GM21528 (cell line): ENCODE data around the gene TP53AIP1.

Experiments
- ATAC-seq: cut with Tn5 transposase; IDR thresholded peaks from one replicate; pipeline ENCODE4 v1.9.1; 2021; ENCODE audit warnings: mild to moderate bottlenecking, moderate library complexity; ENCODE audit not compliant: unreplicated experiment, low FRiP score

Gene TP53AIP1

DNA sequence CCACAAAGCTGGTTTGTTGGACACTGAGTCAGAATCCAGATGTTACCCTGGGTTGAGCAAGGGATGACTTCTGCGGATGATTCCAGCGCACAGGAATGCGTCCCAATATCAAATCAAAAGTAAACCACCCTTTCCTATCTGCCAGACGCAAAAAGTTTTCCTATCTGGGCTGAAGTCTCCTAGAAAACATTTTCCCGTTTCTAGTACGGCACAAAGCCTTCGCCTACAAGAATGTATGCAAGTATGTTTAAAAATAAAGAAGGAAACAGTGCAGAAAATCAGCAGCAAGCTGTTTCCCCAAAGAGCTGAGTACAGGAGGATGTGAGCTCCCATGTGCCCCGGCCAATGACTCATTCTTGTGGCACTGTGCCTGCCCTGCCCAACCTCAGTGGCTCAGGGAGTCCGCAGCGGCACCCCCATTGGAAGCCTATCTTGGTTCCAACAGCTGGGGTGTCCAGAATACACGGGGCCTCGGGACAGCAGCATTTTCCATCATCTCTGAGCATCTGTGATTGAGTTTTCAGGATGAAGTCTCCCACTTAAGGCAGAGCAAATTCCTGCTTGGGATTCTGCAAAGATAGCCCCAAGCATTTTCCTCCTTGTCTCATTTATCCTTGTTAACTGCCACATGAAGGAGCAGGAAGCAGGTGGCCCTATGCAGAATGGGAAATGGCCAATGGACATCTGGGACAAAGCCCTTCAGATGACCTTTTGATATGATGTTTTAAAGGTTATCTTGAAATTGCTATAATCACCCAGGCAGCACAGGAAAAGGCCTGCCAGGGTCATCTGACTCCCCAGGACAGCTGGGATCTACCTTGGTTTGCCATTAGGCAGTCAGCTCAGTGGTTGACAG is 34.1 kb downstream of the TP53AIP1 start:
- no peak for ATAC-seq

DNA sequence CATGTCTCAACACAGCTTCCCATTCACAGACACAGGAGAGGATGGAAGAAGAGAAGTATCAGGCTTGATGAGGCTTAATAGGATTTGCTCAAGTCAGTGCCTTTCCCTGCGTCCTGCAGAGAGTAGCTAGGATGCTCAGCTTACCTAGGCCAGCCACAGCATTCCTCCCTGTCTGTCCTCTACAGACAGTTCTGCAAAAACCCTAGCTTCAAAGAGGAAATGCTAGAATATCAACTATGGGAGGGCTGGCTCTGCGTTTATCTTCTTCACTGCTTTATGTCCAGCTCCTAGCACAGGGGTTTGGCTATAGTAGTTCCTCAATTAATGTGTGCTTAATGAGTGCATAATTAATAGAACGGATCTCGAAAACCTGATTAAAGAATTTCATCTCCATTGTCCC is 35.1 kb downstream of the TP53AIP1 start:
- ATAC-seq: no peak

DNA sequence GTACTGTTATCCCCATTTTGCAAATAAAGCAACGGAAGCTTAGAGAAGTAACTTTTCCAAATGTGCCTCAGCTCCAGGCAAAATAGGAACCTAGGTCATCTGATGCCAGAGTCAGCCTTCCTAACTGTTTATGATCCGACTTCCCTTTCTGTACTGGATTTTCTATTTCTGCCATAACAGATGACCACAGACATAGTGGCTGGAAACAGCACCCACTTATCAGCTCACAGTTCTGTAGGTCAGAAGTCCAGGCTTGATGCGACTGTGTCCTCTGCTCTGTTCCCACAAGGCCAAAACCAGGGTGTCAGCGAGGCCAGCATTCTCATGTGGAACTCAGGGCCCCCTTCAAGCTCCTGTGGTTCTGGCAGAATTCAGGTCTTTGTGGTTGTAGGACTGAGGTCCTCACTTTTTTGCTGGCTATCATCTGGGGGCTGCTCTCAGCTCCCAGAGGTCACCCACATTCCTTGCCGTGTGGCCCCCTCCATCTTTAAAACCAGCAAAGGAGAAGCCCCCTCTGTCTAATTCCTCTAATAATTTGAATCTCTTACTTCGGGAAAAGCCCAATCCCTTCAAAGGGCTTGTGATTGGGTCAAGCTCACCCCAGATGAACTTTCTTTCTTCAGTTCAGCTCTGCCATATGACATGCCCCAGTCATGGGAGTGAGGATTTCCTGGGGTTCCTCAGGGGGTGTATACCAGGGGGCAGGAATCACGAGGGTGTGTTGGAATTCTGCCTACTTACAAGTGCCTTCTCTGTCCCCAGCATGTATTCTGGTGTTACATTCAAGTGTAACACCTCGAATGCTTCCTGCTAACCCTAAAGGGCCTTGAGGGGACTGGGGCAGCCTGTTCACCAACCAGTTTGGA is 36.3 kb downstream of the TP53AIP1 start:
- ATAC-seq: no peak

DNA sequence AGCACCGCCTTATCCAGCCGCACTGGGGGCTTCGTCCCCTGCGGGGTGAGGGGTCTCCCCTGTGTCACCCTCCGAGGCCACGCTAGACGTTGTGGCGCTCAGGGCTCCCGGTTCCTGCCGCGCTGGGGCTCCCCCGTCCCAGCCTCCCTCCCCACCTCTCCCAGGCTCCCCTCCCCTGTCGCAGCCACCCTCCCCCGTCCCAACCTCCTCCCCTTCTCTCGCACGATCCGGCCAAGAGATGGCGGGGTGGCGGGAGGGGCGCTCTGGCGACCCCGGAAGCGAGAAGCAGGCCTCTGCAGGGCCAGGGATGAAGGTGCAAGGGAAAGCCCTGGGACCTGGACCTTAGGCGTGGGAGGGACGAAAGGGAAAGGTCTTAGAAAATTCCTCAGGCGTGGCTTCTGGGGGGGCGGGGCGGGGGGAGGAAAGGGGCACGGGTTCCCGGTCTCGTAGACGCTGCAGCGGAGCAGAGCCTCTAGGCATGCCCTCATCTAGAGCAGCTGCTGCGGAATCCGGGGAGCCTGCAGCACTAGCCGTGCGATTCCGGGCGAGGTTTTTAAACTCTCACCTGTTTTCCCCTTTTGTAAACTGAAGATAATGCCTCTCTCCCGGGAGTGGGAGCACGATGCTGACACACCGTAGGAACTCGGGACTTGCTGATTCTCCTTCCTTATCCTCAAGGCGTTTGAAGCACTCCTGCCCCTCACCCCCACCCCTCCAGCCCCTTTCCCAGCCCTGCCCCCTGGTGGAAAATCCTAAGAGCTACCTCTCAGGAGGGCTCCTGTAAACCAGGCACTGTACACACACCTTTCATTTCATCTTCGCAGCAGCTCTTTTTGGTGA is 37.1 kb downstream of the TP53AIP1 start:
- ATAC-seq: peak; percentile 53

DNA sequence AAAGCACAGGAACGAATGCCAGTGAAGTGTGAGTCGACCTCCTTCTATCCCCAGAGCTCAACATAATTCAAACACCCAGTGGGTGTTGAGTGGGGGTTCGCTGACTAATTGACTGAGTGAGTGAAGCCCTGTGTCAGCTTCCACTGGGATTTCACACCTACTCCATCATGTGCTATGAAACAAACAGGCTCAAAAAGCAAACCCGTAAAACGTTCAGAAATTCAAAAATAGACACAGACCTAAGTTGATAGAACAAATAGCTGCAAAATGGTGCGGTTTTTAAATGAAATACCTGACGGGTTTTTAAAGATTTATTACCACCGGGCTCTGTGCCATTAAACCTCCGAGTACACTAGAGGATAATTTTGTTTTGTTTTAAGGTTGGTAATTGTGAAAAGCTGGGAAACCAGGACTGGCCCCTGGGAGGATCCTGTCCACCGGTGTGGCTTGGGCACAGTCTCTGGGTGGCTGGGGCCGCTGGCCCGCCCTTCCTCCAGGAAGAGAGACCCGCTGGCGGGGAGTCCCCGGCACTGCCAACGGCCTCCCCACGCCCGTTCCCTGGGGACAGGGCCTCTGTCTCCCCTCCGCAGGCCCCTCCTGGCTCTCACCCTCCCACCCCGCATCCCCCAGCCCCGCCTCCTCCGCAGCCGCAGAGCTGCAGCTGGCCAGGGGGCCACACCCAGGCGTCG is 37.9 kb downstream of the TP53AIP1 start:
- peak; percentile 38 for ATAC-seq

DNA sequence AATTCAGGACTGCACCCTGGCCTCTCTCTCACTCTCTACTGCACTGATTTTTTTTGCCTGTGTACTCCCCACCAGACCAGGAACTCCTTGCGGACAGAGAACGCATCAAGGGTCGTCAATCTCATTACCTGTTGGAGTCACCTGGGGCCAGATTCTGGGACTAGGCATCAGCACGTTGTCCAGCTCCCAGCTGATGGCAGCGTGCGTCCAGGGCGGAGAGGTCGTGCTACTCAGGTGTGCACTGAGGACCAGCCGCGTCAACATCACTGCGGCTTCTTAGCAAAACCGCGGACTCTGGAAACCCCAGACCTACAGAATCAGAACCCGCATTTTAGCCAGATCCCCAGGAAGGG is 38.4 kb downstream of the TP53AIP1 start:
- no peak for ATAC-seq

DNA sequence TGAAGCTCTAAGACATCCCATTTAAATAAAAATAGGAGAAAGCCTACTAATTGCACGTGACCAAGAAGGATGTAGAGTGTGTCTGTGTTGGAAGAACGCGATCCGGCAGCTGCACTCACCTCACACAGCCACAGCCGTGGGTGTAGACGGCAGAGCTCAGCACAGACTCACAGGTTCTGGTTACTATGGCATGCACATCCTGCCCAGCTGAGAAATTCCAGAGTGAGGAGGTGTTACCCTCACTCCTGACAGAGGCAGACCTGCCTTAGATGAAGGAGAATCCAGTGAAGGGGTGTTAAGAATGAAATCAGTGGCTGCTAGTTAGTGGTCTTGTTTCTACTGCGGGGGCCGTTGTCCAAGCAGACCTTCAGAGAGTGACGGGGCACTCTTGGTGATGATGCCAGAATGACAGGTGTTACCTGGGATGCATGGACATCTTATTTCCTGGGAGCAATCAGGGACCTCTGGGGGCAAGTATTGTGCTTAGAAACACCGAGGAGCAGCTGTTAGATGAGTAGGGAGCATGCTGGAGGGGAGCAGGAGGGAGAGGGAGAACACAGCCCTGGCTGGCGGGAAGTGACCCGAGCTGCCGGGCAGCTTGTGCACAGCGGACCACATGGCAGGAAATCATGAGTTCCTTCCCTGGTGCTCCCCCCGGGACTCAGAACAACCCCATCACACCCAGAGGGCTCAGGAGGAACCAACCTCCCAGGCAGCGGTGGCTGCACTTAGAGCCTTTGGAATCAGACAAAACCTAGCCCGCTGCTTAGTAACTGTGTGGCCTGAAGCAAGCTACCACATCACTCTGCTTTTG is 39.2 kb downstream of the TP53AIP1 start:
- ATAC-seq: no peak

DNA sequence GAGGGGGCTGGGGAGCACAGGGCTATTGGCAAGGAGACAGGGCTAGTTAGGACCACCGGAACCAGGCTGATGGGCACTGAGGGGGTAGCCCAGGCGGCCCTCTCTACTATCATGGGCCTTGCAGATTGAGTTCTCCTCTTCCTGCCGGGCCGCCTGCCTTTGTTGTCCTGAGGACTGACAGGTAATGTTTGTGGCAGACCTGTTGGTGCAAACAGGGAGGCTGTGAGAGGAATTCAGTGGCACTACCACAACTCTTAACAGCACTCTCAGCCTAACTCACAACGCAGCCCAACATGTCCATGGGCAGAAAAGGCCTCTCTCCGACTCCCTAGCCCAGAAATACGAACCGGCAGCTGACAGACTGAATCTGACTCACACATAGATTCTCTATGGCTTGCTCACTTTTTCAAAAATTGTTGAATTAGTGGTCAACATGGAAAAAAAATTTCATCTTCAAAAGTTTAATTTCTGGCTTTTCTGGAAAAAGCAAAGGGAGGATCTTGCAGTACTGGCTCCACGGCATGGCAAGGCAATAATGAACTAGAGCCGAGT is 40.1 kb downstream of the TP53AIP1 start:
- ATAC-seq: no peak

DNA sequence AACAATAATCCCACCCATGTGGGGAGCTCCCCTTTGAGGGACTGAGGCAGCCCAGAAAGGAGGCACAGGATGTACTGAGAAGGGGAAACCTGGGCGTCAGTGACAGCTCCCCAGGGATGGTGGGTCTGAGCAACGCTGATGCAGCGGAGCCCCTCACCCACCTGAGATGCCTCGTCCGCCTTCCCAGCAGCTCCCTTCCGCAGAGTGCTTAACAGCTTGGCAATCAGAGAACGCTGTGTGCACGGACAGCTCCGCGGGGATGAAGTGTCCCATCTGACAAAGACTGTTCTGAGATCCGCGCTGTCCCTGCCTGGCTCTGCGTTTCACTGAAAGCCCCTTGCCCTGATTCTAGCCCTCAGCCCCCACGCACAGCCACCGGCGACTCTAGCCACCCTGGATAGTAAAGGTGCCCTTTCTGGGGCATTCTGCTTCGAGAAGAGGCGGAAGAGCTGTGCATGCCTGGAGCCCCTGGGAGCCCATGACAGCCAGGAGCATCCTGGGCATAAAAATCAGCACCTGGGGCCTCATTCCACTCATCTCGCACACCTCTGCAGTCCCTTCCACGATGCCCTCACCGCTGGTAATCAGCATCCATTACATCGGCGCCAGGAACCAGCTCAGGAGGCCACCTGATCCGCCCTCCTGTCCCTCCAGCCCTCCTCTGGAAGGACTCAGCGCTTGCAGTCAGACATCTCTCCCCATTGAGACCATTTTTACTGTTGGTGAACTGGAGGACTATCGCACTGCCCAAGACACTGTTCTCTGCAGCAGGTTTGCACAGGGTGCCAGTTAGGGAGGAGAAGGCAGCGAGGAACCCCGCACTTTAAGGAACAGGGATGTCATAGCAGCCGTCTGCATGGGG is 40.8 kb downstream of the TP53AIP1 start:
- ATAC-seq: no peak

DNA sequence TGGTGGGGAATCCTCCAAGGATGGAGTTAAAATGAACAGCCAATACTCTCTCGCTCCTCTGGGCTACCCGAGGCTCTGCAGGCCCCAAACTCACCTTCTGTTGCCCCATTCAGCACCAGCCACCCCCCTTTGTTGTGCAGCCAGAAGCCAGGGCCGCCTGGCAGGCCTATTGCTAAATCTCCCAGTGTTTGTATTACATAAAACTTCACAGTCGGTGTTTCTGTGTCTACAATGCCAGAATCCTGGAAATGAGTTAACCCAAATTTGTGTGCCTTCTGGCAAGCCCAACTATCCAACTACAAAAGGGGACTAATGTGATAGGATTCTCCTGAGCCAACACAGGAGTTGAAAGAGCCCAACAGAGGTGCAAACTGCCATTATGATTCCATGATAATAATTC is 42.2 kb downstream of the TP53AIP1 start:
- ATAC-seq: no peak

DNA sequence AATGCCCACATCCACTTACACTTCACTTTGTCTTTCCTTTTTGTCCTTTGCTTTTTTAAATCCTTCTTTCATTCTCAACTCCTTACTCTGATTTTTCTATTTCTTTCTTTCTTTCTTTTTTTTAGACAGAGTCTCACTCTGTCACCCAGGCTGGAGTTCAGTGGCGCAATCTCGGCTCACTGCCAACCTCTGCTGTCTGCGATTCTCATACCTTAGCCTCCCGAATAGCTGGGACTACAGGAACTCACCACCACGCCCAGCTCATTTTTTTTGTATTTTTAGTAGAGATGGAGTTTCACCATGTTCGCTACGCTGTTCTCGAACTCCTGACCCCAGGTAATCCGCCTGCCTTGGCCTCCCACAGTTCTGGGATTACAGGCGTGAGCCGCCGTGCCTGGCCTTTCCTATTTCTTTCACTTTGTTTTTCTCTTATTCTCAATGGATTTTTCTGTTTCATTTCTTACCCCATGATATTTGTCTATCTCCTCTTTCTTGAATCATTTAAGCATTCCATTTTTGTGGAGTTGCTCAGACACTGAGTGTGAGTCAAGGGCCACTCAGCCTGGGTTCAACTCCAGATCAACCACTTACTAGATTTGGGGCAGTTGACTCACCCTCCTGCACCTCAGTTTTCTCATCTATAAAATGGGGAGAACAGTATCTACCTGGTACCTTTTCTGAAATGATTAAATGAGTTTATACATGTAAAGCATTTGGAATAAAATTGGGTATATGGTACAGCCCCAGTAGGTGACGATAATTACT is 43.9 kb downstream of the TP53AIP1 start:
- no peak for ATAC-seq

DNA sequence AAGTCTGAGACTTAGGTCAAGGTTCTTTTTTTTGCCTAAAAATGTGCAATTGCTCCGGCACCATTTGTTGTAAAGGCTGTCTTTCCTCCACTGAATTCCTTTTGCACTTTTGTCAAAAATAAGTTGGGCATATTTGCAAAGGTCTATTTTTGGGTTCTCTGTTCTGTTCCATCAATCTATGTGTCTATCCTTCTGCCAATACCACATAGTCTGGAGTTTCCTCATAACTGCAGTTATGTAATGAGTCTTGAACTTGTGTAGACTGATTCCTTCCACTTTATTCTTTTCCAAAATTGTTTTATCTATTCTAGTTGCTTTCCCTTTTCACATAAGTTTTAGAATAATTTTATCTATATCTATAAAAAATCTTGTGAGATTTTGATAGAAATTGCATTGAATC is 44.8 kb downstream of the TP53AIP1 start:
- ATAC-seq: no peak

DNA sequence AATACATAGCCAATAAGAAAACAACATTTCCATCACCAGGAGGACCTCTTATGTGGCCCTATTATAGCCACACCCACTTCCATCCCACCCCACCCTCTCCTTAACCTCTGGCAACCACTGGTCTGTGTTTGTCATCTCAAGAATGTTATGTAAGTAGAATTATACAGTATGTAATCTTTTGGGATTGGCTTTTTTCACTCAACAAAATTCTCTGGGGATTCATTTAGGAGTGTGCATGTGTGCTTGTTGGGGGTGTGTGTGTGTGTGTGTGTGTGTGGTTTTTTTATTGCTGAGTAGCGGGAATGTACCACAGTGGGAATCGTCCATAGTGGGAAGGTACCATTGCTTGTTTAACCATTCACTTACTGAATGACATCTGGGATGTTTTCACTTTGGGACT is 46.3 kb downstream of the TP53AIP1 start:
- no peak for ATAC-seq

DNA sequence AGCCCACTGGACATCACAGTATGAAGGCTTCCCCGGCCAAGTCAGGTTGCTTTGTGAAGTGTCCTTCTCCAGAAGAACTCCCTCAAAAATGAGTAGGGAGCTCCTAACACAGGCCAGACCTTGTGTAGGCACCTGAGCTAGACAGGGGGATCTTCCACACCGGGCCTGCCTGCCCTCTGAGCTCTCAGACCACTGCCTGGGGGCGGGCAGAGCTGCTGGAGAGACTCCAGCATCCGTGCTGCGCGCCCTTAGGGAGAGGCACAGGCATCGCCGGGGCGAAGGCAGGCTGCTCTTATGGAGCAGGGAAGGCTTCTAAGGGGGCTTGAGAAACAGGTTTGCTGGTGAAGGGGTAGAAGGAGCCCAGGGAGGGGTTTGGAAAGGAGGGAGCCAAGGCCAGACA is 47.1 kb downstream of the TP53AIP1 start:
- ATAC-seq: no peak

DNA sequence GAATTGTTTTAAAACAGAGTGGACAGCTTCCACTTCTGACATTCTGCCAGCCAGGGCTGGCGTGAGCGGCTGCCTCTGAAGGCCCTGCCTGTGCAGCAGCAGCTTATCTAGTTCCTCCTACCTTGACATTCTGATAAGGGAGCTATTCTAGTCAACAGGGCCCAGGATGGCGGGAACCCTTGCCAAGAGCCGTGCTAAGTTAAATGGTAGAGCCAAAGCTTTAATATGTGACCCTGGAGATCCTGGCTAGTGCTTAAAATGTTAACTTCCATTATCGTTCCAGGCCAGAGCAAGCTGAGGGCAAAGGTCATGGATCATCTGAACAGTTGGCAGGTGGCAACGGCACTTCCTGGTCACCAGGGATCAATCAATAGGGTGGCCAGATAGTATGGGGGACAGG is 48.0 kb downstream of the TP53AIP1 start:
- no peak for ATAC-seq

DNA sequence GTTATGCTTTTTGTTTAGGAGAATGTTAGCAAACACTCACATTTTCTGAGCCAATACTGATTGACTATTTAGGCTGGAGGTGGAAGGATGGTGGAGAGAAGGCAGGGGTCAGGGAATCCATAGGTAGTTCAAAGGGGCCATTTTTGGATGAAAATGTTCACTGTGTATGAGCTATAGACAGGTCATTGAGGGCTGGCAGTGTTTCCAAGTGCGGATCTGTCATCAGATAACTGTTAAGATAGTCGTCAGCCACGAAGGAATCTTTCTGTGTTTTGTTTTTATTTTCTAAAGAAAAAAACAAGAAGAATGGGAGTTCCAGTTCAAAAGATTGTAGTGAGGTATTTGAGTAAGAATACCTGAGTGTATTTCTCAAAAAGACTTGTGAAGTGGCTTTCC is 48.4 kb downstream of the TP53AIP1 start:
- ATAC-seq: peak; percentile 21

DNA sequence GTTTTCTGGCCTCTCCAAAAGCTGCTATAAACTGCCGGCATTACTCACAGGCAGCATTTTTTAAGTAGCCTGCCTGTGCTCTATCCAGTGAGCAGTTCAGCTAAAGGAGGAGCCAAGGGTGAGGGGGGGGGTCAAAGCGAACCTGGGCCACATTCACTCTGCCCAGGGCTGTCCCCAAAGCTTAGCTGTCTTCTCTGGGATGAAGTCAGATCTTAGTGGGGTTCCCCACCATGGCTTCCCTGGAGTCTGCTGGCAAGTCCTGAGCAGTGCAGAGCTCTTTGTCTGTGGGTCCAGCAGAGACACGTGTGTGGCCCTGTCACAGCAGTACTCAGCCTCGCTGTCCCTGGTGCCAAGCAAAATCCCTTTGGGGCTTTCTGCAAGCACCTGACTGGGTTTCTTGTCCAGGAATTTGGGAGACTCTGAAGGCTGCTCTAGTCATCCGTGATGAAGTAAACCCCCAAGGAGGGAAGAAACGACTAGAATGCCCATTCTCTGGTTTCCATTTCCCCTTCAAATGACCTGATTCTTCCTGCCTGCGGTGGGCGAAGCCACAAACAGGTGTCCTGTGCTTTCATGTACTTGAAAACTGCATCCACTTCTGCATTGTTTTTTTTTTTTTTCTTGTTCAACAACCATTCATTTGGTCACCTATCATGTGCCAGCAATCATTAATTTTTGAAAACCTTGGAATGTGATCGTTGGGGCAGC is 48.9 kb downstream of the TP53AIP1 start:
- ATAC-seq: peak; percentile 85
